Ishikawa (cell line): Measurements from ENCODE around the gene ITGA11.

ENCODE experiments used
- CEBPB ChIP-seq: IDR thresholded peaks from 2 replicates; pipeline ENCODE4 v1.6.1; 2012
- CREB1 ChIP-seq: IDR thresholded peaks from 2 replicates; pipeline ENCODE4 v1.6.1; 2012; ENCODE audit warnings: low read depth
- EGR1 ChIP-seq: IDR thresholded peaks from 2 replicates; pipeline ENCODE4 v1.6.1; 2012
- EP300 ChIP-seq: IDR thresholded peaks from 2 replicates; pipeline ENCODE4 v1.6.1; 2012; ENCODE audit warnings: borderline replicate concordance
- FOXM1 ChIP-seq: IDR thresholded peaks from 2 replicates; pipeline ENCODE4 v1.6.1; 2012; ENCODE audit warnings: low read depth, borderline replicate concordance
- MAX ChIP-seq: IDR thresholded peaks from 2 replicates; pipeline ENCODE4 v1.6.1; 2012
- NFIC ChIP-seq: IDR thresholded peaks from 2 replicates; pipeline ENCODE4 v1.6.1; 2012
- RAD21 ChIP-seq: IDR thresholded peaks from 2 replicates; pipeline ENCODE4 v1.6.1; 2012; ENCODE audit warnings: low read depth
- REST ChIP-seq: IDR thresholded peaks from 2 replicates; pipeline ENCODE4 v1.6.1; 2012; ENCODE audit warnings: low read depth, mild to moderate bottlenecking
- TAF1 ChIP-seq: IDR thresholded peaks from 2 replicates; pipeline ENCODE4 v1.6.1; 2012; ENCODE audit warnings: low read depth, mild to moderate bottlenecking
- TCF12 ChIP-seq: IDR thresholded peaks from 2 replicates; pipeline ENCODE4 v1.6.1; 2012; ENCODE audit warnings: low read depth
- TEAD4 ChIP-seq: IDR thresholded peaks from 2 replicates; pipeline ENCODE4 v1.6.1; 2012
- USF1 ChIP-seq: IDR thresholded peaks from 2 replicates; pipeline ENCODE4 v1.6.1; 2012
- YY1 ChIP-seq: IDR thresholded peaks from 2 replicates; pipeline ENCODE4 v1.6.1; 2012; ENCODE audit warnings: low read depth
- ZBTB7A ChIP-seq: IDR thresholded peaks from 2 replicates; pipeline ENCODE4 v1.6.1; 2012; ENCODE audit warnings: low read depth

Gene ITGA11

GRCh38 chr15:68340726-68341671 lies 91.0 kb downstream of the ITGA11 start:
- no peak for TF ChIP-seq FOXM1
- no peak for TF ChIP-seq RAD21
- no peak for TF ChIP-seq CREB1
- TF ChIP-seq EGR1: no peak
- no peak for TF ChIP-seq EP300
- TF ChIP-seq TEAD4: no peak
- TF ChIP-seq NFIC: no peak

GRCh38 chr15:68339481-68339880 lies 92.5 kb downstream of the ITGA11 start:
- TF ChIP-seq USF1 (no peak), REST (no peak), TAF1 (no peak), EP300 (no peak), TEAD4 (no peak), ZBTB7A (no peak), RAD21 (no peak), NFIC (no peak), FOXM1 (no peak), CEBPB (no peak), MAX (no peak), YY1 (no peak), CREB1 (no peak), TCF12 (no peak)

GRCh38 chr15:68337826-68338225 lies 94.1 kb downstream of the ITGA11 start:
- TF ChIP-seq CREB1 (no peak), YY1 (no peak), NFIC (no peak), TEAD4 (no peak), EP300 (no peak), RAD21 (no peak), TCF12 (no peak), TAF1 (no peak), REST (no peak)

GRCh38 chr15:68336516-68336915 lies 95.4 kb downstream of the ITGA11 start:
- TF ChIP-seq TAF1 (no peak), TCF12 (no peak), CEBPB (no peak), USF1 (no peak), EP300 (no peak), MAX (no peak), EGR1 (no peak), CREB1 (no peak), NFIC (no peak), YY1 (no peak), FOXM1 (no peak)

- TF ChIP-seq ZBTB7A (no peak), USF1 (no peak), EP300 (no peak), TEAD4 (no peak), EGR1 (no peak), MAX (no peak), NFIC (no peak), TCF12 (no peak), CREB1 (no peak), TAF1 (no peak), REST (no peak), CEBPB (no peak), RAD21 (no peak), YY1 (no peak)
These were observed 96.3 kb downstream of the ITGA11 start for GRCh38 chr15:68335655-68336054.
